Transverse colon (tissue), 4 donors: ENCODE data around the gene CCL5. TPM values are rescaled to one million over a fixed set of nuclear protein-coding genes. Genes with fewer than 3 reads are reported as not detected.
A peak's percentile ranks its signal among the peaks of the same experiment; 100 is the strongest.

ENCODE experiments used
- DNase-seq: peaks from one replicate; pipeline ENCODE4 v3.0.0-alpha.2; 2019
- H3K27ac ChIP-seq, 4 donors: fragments of 200-600 bp; sonication (generic); 2 replicates each; pipeline ENCODE4 v1.5.1; 2016 to 2018; ENCODE audit warnings: inconsistent platforms in 4 of 4
- H3K27me3 ChIP-seq: fragments of 200-600 bp; sonication (generic); 2 replicates; pipeline ENCODE4 v1.5.1; 2017; ENCODE audit warnings: inconsistent platforms
- H3K36me3 ChIP-seq, 4 donors: fragments of 200-600 bp; sonication (generic); 2 replicates each; pipeline ENCODE4 v1.5.1; 2017 to 2019; ENCODE audit warnings: inconsistent platforms in 4 of 4
- H3K4me1 ChIP-seq, 4 donors: fragments of 200-600 bp; sonication (generic); 2 replicates each; pipeline ENCODE4 v1.5.1; 2017 to 2020; ENCODE audit warnings: inconsistent platforms in 4 of 4
- H3K4me3 ChIP-seq, 4 donors: fragments of 200-600 bp; sonication (generic); 1 replicate in 1 of 4; 2 replicates in 3 of 4; pipeline versions ENCODE4 v1.5.1 to v1.6.1; 2017 to 2019; ENCODE audit warnings: inconsistent platforms in 4 of 4
- H3K9me3 ChIP-seq, 2 donors: fragments of 200-600 bp; sonication (generic); 2 replicates each; pipeline ENCODE4 v1.5.1; 2017 to 2019; ENCODE audit warnings: inconsistent platforms in 2 of 2
- CTCF ChIP-seq, 5 experiments: fragments of 200-600 bp in 3 of 5; fragments of 450-650 bp in 2 of 5; sonication (generic) in 3 of 5; IDR thresholded peaks; 1 replicate in 2 of 5; 2 replicates in 3 of 5; pipeline ENCODE4 v1.5.1; 2016 to 2017; ENCODE audit warnings: antibody characterized with exemption in 5 of 5, inconsistent platforms in 3 of 5, mild to moderate bottlenecking in 2 of 5, moderate library complexity in 1 of 5
- EP300 ChIP-seq: sonication (generic); formaldehyde crosslinking; IDR thresholded peaks from one replicate; pipeline ENCODE4 v1.6.1; 2017; ENCODE audit warnings: antibody characterized with exemption, low read depth
- POLR2A ChIP-seq: fragments of 450-650 bp; IDR thresholded peaks from one replicate; pipeline ENCODE4 v1.6.1; 2016; ENCODE audit warnings: antibody characterized with exemption, mild to moderate bottlenecking, moderate library complexity
- POLR2AphosphoS5 ChIP-seq, 3 donors: sonication (generic); formaldehyde crosslinking; IDR thresholded peaks; one replicate each; pipeline ENCODE4 v1.6.1; 2016; ENCODE audit warnings: antibody characterized with exemption in 3 of 3
- WGBS, 2 donors: methylation state at CpG; one replicate each; pipeline ENCODE4 v1.1.5; 2018; ENCODE audit warnings: low coverage in 1 of 2; 5-methylcytosine and 5-hydroxymethylcytosine counted together
- in situ Hi-C, 4 donors: fragments of 200-750 bp; cut with MboI; loops; one replicate each; pipeline versions ENCODE4 v1.15.0 to v1.15.1; 2017; ENCODE audit warnings: low sequenced_read_pairs in 3 of 4, low pct_ligation_motif_present in 1 of 4, low pct_unique_long_range_greater_than_20kb in 1 of 4
- intact Hi-C: fragments of 100-400 bp; cut with DNase I; formaldehyde crosslinking; loops from one replicate; pipeline ENCODE4 v1.15.1; 2023; ENCODE audit warnings: low total_unique reads
- total RNA-seq, 4 donors: library from RNA; depleted of rRNA; stranded (reverse); fragments of >200 nt; gene quantifications; one replicate each; pipeline ENCODE4 v1.1.0, GENCODE V29; 2016

Gene CCL5
- total RNA-seq, 4 donors from 2014 or later = 1.8 to 12.8 (median 6.2) TPM

DNA sequence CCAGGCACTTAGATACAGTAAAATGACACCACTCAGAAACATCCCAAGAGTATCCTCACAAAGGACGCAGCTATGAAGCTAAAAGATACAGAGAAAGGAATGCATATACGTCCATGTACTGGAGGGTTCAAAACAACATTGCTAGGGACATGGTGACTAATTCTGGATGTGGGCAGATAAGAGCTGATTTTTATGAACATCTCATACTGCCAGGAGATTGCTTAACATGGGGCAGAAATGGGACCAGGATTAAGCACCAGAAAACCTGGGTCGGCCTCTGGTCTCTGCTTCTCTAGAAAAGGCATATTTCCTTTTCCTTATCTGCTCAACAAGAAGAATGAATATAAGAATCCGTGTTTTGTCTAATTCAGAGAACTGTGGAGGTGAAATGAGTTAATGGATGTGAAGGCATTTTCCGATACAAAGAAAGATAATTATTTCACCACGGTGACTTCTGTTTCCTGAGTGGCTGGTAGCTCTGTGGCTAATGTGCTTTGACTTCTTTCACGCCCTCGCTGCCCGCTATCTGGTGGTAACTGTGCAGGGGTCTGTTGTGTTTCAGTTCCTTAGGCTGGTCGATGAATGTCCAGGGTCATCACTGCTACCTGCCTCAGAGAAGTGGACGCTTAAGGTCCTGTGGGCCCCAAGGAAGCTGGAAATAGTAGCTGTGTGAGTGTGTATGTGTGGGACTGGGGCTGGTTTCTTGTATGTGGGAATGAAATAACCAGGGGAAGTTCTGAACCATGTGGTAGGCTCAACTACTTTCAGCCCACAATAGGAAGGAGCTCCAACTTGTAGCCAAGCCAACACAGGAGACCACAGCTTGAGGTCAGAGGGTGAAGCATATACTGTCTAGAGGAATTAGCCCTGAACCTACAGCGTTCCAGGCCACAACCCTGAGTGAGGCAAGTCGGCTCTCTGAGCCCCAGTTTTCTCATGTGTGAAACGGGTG, 15.8 kb upstream of the CCL5 start:
- no peak overlapping the region for H3K4me3 ChIP-seq
- H3K4me1 ChIP-seq = no peaks in the 10 kb centered on the region
- WGBS, 2 donors = 65 to 74% methylated on average over 7 to 14 of the region's 14 CpGs
- intact Hi-C loops (no loop called here), in situ Hi-C loops (no loop called here)
- no peaks in the 10 kb centered on the region for H3K36me3 ChIP-seq
- H3K27me3 ChIP-seq = no peaks in the 10 kb centered on the region
- peak; percentile 17 for DNase-seq
- TF ChIP-seq EP300 (no peak), CTCF (IDR thresholded peaks at IDR 0.05) (no peak), POLR2A (no peak), POLR2AphosphoS5 (IDR thresholded peaks at IDR 0.05) (no peak)
- no peaks in the 10 kb centered on the region for H3K9me3 ChIP-seq
- H3K27ac ChIP-seq = no peak overlapping the region

- no peak for DNase-seq
- intact Hi-C loops = no loop called here
- no peaks in the 10 kb centered on the region for H3K36me3 ChIP-seq
- H3K4me3 ChIP-seq = no peak overlapping the region
- TF ChIP-seq EP300 (no peak), POLR2A (no peak), POLR2AphosphoS5 (IDR thresholded peaks at IDR 0.05) (no peak), CTCF (IDR thresholded peaks at IDR 0.05) (no peak)
- no peaks in the 10 kb centered on the region for H3K27me3 ChIP-seq
- 93 to 100% methylated on average over 5 to 7 of the region's 7 CpGs for WGBS, 2 donors
- no peaks in the 10 kb centered on the region for H3K9me3 ChIP-seq
- no peak overlapping the region for H3K27ac ChIP-seq
- H3K4me1 ChIP-seq = peaks cover 0 to 6% (median 0%) of the 10 kb centered on the region in 4 donors
- in situ Hi-C loops = no loop called here
These were observed 14.0 kb upstream of the CCL5 start for GRCh38 chr17:35894206-35894605.

DNA sequence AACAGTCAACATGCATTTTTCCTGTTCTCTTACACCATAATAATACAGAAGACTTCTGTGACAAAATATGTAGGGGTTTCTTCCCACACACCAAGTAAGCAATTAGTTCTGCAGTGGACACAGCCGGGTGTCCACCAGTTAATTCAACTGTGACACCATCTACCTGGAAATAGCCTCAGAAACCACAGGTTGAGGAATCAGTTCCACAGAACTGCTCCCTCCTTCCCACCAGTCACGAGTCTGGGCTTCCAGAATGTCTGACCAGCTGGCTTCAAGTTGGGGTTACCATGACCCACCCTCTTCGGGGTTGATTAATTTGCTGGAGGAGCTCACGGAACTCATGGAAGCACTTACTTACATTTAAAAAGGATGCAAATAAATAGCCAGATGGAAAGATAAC, 13.6 kb upstream of the CCL5 start:
- 95 to 100% methylated on average over 1 to 4 of the region's 4 CpGs for WGBS, 2 donors
- peaks cover 0 to 6% (median 0%) of the 10 kb centered on the region in 4 donors for H3K4me1 ChIP-seq
- intact Hi-C loops (no loop called here), in situ Hi-C loops (no loop called here)
- H3K27ac ChIP-seq = no peak overlapping the region
- no peak for DNase-seq
- no peak overlapping the region for H3K4me3 ChIP-seq
- no peaks in the 10 kb centered on the region for H3K27me3 ChIP-seq
- no peaks in the 10 kb centered on the region for H3K36me3 ChIP-seq
- no peaks in the 10 kb centered on the region for H3K9me3 ChIP-seq
- no peak for TF ChIP-seq EP300
- no peak for TF ChIP-seq POLR2AphosphoS5 (IDR thresholded peaks at IDR 0.05)
- TF ChIP-seq POLR2A = no peak
- TF ChIP-seq CTCF (IDR thresholded peaks at IDR 0.05) = no peak

GRCh38 chr17:35892091-35893035, 12.2 kb upstream of the CCL5 start:
- Histone ChIP-seq H3K36me3 (no peaks in the 10 kb centered on the region), H3K27ac (peak overlapping the region in 1 of 4 donors; percentile 4), H3K4me1 (peaks cover 0 to 6% (median 0%) of the 10 kb centered on the region in 4 donors), H3K9me3 (no peaks in the 10 kb centered on the region), H3K4me3 (no peak overlapping the region), H3K27me3 (no peaks in the 10 kb centered on the region)
- 55 to 66% methylated on average over 2 to 6 of the region's 6 CpGs for WGBS, 2 donors
- in situ Hi-C loops = no loop called here
- DNase-seq = no peak
- no peak for TF ChIP-seq EP300
- no peak for TF ChIP-seq POLR2AphosphoS5 (IDR thresholded peaks at IDR 0.05)
- no peak for TF ChIP-seq POLR2A
- no peak for TF ChIP-seq CTCF (IDR thresholded peaks at IDR 0.05)
- intact Hi-C loops = no loop called here
